Mesendoderm (in vitro differentiated cells): Measurements from ENCODE around the gene HINFP.
"Not testable (repeated sequence)": the region's sequence is repeated elsewhere in the genome, so short reads cannot be mapped to it uniquely, and the experiment has no call there.

Experiments used
- DNase-seq: peaks from one replicate; pipeline ENCODE4 v3.0.0; 2013
- H2AK5ac ChIP-seq: 2 replicates; pipeline ENCODE4 v1.6.1; 2013; ENCODE audit warnings: low read length, inconsistent platforms
- H2BK120ac ChIP-seq: 2 replicates; pipeline ENCODE4 v1.6.1; 2013; ENCODE audit warnings: low read depth, mild to moderate bottlenecking, low read length, moderate library complexity, mixed read lengths
- H2BK15ac ChIP-seq: replicated peaks from 2 replicates; pipeline ENCODE4 v1.6.1; 2013; ENCODE audit warnings: low read depth, mild to moderate bottlenecking, moderate library complexity
- H2BK5ac ChIP-seq: 2 replicates; pipeline ENCODE4 v1.6.1; 2013; ENCODE audit warnings: low read length, inconsistent platforms
- H3K18ac ChIP-seq: 2 replicates; pipeline ENCODE4 v1.6.1; 2013; ENCODE audit warnings: mild to moderate bottlenecking, low read length, mixed read lengths
- H3K23ac ChIP-seq: one replicate; pipeline ENCODE4 v1.6.1; 2013; ENCODE audit warnings: low read length
- H3K27ac ChIP-seq: 2 replicates; pipeline ENCODE4 v1.5.1; 2013; ENCODE audit warnings: low read depth, mild to moderate bottlenecking, inconsistent platforms, low read length, moderate library complexity
- H3K27me3 ChIP-seq: 2 replicates; pipeline ENCODE4 v1.6.1; 2013; ENCODE audit warnings: low read length, control low read depth, mild to moderate bottlenecking, inconsistent platforms; ENCODE audit not compliant: insufficient read depth, poor library complexity
- H3K36me3 ChIP-seq: 2 replicates; pipeline ENCODE4 v1.6.1; 2013; ENCODE audit warnings: low read length, inconsistent platforms; ENCODE audit not compliant: control insufficient read depth, insufficient read depth
- H3K4ac ChIP-seq: one replicate; pipeline ENCODE4 v1.6.1; 2013; ENCODE audit warnings: low read depth, mild to moderate bottlenecking, low read length, moderate library complexity
- H3K4me1 ChIP-seq: 2 replicates; pipeline ENCODE4 v1.6.1; 2013; ENCODE audit warnings: low read depth, low read length, inconsistent platforms; ENCODE audit not compliant: control insufficient read depth
- H3K4me2 ChIP-seq: 2 replicates; pipeline ENCODE4 v1.6.1; 2013; ENCODE audit warnings: low read length
- H3K4me3 ChIP-seq: 2 replicates; pipeline ENCODE4 v1.5.1; 2013; ENCODE audit warnings: mild to moderate bottlenecking, low read length
- H3K56ac ChIP-seq: one replicate; pipeline ENCODE4 v1.6.1; 2013; ENCODE audit warnings: low read length
- H3K79me1 ChIP-seq: 2 replicates; pipeline ENCODE4 v1.6.1; 2013; ENCODE audit warnings: low read length, inconsistent platforms
- H3K79me2 ChIP-seq: 2 replicates; pipeline ENCODE4 v1.6.1; 2013; ENCODE audit warnings: mild to moderate bottlenecking, low read length; ENCODE audit not compliant: control insufficient read depth, insufficient read depth
- H3K9ac ChIP-seq: 2 replicates; pipeline ENCODE4 v1.6.1; 2013; ENCODE audit warnings: low read length, inconsistent platforms
- H4K5ac ChIP-seq: one replicate; pipeline ENCODE4 v1.6.1; 2013; ENCODE audit warnings: low read length
- H4K8ac ChIP-seq: one replicate; pipeline ENCODE4 v1.6.1; 2013; ENCODE audit warnings: low read depth, mild to moderate bottlenecking, control low read depth, low read length, moderate library complexity
- WGBS: extraction: QIAGEN DNeasy Blood & Tissue Kit; methylation state at CpG from one replicate; pipeline ENCODE4 v1.1.7; 2013; ENCODE audit warnings: low lambda C conversion rate, missing lambda C conversion rate; ENCODE audit not compliant: insufficient coverage; ENCODE audit errors: extremely low coverage; 5-methylcytosine and 5-hydroxymethylcytosine counted together

HINFP gene

GRCh38 chr11:119180729-119181676 lies 59.6 kb downstream of the HINFP start:
- H3K23ac ChIP-seq: no peak overlapping the region

GRCh38 chr11:119181677-119182412 lies 60.5 kb downstream of the HINFP start:
- Histone ChIP-seq H3K18ac (no peak overlapping the region), H3K27ac (no peak overlapping the region), H3K27me3 (no peaks in the 10 kb centered on the region), H3K23ac (no peak overlapping the region), H3K4ac (no peak overlapping the region), H3K4me1 (no peaks in the 10 kb centered on the region), H3K4me3 (no peak overlapping the region), H2BK5ac (no peak overlapping the region), H4K5ac (no peak overlapping the region), H4K8ac (no peak overlapping the region), H2BK15ac (no peak overlapping the region), H2BK120ac (no peak overlapping the region), H3K79me1 (no peaks in the 10 kb centered on the region), H3K56ac (no peak overlapping the region), H3K9ac (no peak overlapping the region), H3K4me2 (no peak overlapping the region), H3K36me3 (no peaks in the 10 kb centered on the region), H2AK5ac (no peak overlapping the region), H3K79me2 (no peaks in the 10 kb centered on the region)
- DNase-seq: no peak
- no CpG with 5 or more reads among the region's 17 CpGs for WGBS

More at GRCh38 chr11:119180729-119181676, 59.6 kb downstream of the HINFP start:
- Histone ChIP-seq H2BK5ac (no peak overlapping the region), H3K79me2 (no peaks in the 10 kb centered on the region), H3K79me1 (no peaks in the 10 kb centered on the region), H3K36me3 (no peaks in the 10 kb centered on the region), H3K4me1 (no peaks in the 10 kb centered on the region), H3K4me2 (no peak overlapping the region), H3K56ac (no peak overlapping the region), H3K9ac (no peak overlapping the region), H3K18ac (no peak overlapping the region), H2AK5ac (no peak overlapping the region), H3K27ac (no peak overlapping the region), H3K27me3 (no peaks in the 10 kb centered on the region), H2BK15ac (no peak overlapping the region), H3K4me3 (no peak overlapping the region), H3K4ac (no peak overlapping the region), H4K5ac (no peak overlapping the region), H4K8ac (no peak overlapping the region), H2BK120ac (no peak overlapping the region)
- no peak for DNase-seq
- no CpG with 5 or more reads among the region's 6 CpGs for WGBS

- not testable (repeated sequence) for H4K5ac ChIP-seq, H3K27me3 ChIP-seq, H3K79me2 ChIP-seq, H3K79me1 ChIP-seq, H3K4me2 ChIP-seq, H3K36me3 ChIP-seq, H3K56ac ChIP-seq, H2BK5ac ChIP-seq, H2AK5ac ChIP-seq, H2BK120ac ChIP-seq, H4K8ac ChIP-seq, H3K18ac ChIP-seq, H3K4me1 ChIP-seq, H3K9ac ChIP-seq, H3K27ac ChIP-seq, H3K23ac ChIP-seq, H2BK15ac ChIP-seq, DNase-seq, H3K4me3 ChIP-seq, H3K4ac ChIP-seq
- WGBS: no CpG with 5 or more reads among the region's 9 CpGs
Observed at GRCh38 chr11:119184399-119184798, 63.0 kb downstream of the HINFP start.
